GM21526 (cell line): ENCODE measurements around the gene ZNF140.

Experiments
- ATAC-seq: cut with Tn5 transposase; IDR thresholded peaks from one replicate; pipeline ENCODE4 v1.9.1; 2021; ENCODE audit warnings: moderate library complexity; ENCODE audit not compliant: unreplicated experiment, low FRiP score

ZNF140 gene

DNA sequence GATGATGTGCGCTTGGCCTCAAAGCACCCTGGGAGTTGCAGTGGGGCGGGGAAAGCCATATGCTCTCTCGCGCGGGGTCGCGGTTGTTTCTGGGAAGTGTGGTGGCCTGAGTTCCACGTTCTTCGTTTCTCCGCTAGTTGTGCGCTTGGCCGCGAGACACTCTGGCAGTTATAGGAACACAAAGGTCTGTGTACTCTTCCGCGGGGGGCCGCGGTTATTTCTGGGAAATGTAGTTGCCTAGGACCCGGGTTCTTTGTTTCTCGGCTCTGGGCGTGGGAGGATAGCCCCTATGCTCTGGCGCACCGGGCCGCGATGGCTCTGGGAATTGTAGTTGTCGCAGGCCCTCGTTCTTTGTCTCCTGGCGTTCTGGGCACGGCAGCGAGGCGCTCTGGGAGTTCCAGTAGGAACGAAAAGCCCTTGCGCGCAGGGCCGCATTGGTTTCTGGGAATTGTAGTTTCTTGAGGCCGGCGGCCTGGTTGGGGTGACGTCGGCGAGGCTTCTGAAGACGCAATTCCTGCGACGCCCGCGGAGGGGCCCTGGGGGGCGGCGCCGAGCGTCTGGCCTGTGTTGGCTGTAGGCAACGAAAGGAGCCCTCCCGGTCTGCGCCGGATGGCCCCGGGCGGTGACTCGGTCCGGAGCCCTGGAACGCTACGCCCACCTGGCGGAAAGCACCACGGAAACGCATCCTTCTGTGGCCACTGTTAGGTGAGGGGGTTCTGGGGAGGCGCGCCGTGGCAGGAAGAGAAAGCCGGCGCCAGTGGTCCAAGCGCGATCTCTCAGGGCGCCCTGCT lies at the start of gene ZNF140:
Gene ZNF140, plus strand, starts transcription at position 556 of the 791 bp plus-strand sequence. CDS start 398 bp downstream, outside the sequence.
- ATAC-seq: peak; percentile 69

- peak; percentile 95 for ATAC-seq
Observed at GRCh38 chr12:133037207-133038005, 43.3 kb upstream of the ZNF140 start, which contains the start of gene ZNF84. ZNF84 (plus strand) TSS chr12:133037509; CDS start chr12:133041468, 3,959 bp downstream.

DNA sequence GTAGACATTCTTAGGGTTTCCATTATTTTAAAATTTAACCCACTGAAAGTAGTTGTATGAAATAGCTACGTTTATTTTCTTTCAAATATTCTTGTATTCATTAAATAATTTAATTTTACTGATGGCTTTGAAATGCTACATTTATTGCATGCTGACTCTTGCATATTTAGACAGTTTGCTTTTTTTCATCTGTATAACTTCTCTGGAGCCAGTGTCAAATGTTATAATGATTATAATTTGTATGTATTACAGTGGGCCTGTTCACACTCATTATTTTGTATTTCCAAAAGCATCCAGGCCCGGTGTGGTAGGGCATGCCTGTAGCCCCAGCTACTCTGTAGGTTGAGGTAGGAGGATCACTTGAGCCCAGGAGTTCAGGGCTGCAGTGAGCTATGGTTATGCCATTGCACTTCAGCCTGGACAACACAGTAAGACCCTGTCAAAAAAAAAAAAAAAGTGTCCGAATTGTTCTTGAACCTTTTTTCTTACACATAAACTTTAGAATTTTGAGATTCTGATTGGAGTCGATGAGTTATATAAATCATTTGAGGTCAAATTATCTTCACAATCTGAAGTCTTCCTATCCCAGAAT lies 42.5 kb upstream of the ZNF140 start:
- no peak for ATAC-seq

- no peak for ATAC-seq
Observed at GRCh38 chr12:133046698-133047097, 34.0 kb upstream of the ZNF140 start.

DNA sequence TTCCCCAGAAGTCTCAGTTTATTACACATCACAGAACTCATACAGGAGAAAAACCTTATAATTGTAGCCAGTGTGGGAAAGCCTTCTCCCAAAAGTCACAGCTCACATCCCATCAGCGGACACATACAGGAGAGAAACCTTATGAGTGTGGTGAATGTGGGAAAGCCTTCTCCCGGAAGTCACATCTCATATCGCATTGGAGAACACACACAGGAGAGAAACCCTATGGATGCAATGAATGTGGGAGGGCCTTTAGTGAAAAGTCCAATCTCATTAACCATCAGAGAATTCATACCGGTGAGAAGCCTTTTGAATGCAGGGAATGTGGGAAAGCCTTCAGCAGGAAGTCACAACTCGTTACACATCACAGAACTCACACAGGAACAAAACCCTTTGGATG lies 23.3 kb upstream of the ZNF140 start:
- ATAC-seq: no peak

GRCh38 chr12:133058203-133059113 lies 22.3 kb upstream of the ZNF140 start:
- no peak for ATAC-seq

- no peak for ATAC-seq
Observed at GRCh38 chr12:133061954-133062353, 18.8 kb upstream of the ZNF140 start.

- no peak for ATAC-seq
Observed at GRCh38 chr12:133063556-133063955, 17.2 kb upstream of the ZNF140 start.

DNA sequence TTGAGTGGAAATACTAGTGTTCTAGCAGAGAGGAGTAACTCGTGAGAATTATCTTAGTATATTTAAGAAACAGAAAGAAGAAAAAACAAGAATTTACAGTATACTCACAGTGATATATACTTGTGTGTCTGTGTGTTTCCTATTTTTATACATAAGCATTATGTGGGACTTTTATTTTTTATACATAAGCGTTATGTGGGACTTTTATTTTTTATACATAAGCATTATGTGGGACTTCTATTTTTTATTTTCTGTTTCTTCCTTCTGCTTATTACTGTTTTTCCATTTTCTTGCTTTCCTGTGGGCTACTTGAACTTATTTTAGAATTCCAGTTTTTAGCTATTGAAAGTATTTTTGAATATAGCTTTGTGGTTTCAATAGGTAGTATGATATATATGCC lies 6.9 kb upstream of the ZNF140 start:
- ATAC-seq: no peak

DNA sequence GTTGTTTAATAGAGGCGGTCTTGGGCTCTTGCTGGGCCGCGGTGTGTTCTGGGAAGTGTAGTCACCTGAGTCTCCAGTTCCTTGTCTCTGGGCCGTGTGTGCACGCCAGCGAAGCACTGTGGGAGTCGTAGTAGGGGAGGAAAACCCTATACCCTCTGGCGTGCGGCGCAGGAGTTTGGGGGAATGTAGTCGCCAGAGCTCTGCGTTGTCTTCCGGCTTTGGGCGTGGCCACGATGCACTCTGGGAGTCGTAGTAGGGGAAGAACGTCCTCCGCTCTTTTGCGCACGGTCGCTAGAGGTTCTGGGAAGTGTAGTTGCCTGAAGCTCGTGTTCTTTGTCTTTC lies 726 bp upstream of the ZNF140 start:
- ATAC-seq: peak; percentile 81

- ATAC-seq: no peak
Observed at GRCh38 chr12:133081159-133081780, 547 bp downstream of the ZNF140 start.

- no peak for ATAC-seq
Observed at GRCh38 chr12:133083345-133083744, 2.6 kb downstream of the ZNF140 start.

DNA sequence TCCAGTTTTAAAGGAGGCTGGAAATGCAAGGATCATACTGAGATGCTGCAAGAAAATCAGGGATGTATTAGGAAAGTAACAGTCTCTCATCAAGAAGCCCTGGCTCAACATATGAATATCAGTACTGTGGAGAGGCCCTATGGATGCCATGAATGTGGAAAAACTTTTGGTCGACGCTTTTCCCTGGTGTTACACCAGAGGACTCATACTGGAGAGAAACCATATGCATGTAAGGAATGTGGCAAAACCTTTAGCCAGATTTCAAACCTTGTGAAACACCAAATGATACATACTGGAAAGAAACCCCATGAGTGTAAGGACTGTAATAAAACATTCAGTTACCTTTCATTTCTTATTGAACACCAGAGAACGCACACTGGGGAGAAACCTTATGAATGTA lies 24.9 kb downstream of the ZNF140 start:
- ATAC-seq: no peak

DNA sequence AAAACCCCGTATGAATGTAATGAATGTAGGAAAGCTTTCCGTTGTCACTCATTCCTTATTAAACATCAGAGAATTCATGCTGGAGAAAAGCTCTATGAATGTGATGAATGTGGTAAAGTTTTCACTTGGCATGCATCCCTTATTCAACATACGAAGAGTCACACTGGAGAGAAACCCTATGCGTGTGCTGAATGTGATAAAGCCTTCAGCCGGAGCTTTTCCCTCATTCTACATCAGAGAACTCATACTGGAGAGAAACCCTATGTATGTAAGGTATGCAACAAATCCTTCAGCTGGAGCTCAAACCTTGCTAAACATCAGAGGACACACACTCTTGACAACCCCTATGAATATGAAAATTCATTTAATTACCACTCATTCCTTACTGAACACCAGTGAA lies 25.5 kb downstream of the ZNF140 start:
- no peak for ATAC-seq

- ATAC-seq: no peak
Observed at GRCh38 chr12:133107121-133107520, 26.4 kb downstream of the ZNF140 start.

DNA sequence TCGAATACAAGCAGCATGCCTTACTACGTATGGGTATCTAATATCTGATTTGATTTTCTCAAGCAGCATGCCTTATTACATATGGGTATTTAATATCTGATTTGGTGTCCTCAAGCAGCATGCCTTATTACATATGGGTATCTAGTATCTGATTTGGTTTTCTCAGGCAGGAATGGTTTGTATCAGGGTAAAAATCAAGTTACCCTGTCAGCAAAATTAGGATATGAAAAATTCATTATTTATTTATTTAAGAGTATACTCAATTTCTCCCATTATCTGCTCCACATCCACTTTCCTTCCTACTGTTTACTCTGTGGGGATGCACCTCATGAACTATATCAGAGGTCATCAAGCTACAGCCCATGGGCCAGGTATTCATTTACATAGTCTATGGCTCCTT lies 27.4 kb downstream of the ZNF140 start:
- no peak for ATAC-seq

DNA sequence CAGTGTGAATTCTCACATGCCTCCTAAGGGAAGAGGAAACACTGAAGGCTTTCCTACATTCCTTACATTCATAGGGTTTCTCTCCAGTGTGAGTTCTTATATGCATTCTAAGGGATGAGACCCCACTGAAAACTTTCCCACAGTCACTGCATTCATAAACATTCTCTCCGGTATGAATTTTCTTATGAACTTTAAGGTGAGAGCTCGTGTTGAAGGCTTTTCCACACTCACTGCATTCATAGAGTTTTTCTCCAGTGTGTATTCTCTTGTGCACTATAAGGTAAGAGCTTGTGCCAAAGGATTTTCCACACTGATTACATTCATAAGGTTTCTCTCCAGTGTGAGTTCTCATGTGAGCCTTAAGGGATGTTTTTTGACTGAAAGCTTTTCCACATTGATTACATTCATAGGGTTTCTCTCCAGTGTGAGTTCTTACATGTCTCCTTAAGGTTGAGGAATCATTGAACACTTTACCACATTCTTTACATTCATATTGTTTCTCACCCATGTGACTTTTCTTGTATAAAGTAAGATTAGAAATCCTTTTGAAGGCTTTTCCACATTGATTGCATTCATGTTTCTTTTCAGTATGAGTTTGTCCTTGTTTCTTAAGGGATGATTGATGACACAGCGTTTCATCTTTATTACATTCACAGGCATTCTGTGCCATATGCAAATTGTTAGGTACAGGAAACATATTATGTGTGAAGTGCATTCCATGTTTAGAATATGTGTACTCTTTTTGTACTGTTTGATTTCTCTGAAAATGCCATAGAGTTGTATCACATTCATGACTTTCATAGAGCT lies 39.9 kb downstream of the ZNF140 start:
- no peak for ATAC-seq

DNA sequence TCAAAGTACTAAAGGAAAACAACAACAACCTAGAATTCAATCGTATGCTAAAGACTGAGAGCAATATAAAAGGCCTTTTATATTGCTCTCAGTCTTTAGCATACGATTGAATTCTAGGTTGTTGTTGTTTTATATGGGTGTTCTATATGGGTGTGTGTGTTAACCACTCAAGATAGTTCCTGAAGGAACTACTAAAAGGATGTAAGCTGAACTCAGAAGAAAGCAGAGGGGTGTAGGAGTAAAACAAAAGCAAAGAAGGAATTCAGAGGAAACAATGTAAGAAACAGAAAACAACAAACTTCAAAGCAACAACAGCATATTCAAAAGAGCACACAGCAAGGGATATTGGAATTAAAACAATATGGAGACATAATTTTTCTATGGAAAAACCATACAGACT lies 44.0 kb downstream of the ZNF140 start:
- no peak for ATAC-seq

GRCh38 chr12:133129368-133130037 lies 48.8 kb downstream of the ZNF140 start:
- ATAC-seq: no peak
